IMR-90 (cell line): ENCODE data around the gene GADL1. TPM values are rescaled to one million over a fixed set of nuclear protein-coding genes. Genes with fewer than 3 reads are reported as not detected.

ENCODE experiments used
- ATAC-seq: fragments of 200-7000 bp; cut with Tn5 transposase; 2 replicates; pipeline ENCODE4 v1.9.1; 2020; ENCODE audit warnings: low read depth, mild to moderate bottlenecking, moderate library complexity
- BruUV-seq: library from RNA; stranded (reverse); fragments of 400-500 nt; replicated peaks from 2 replicates; lab custom pipeline; 2021; lab: Mats Ljungman, UMichigan
- CTCF ChIA-PET: fragments of 300-600 bp; formaldehyde crosslinking; extraction: SDS; loops from one replicate; lab custom pipeline; 2021; ENCODE audit warnings: antibody characterized with exemption; lab: Yijun Ruan, JAX
- POLR2A ChIA-PET: fragments of 300-600 bp; sonication (Branson Sonifier 250); formaldehyde crosslinking; loops from one replicate; lab custom pipeline; 2022; ENCODE audit warnings: antibody characterized with exemption; ENCODE audit not compliant: unreplicated experiment; lab: Charles Lee
- DNase-seq: peaks from one replicate; pipeline ENCODE4 v3.0.0; 2013
- H2AFZ ChIP-seq: replicated peaks from 2 replicates; pipeline ENCODE3; 2013; ENCODE audit warnings: low read length, mild to moderate bottlenecking; ENCODE audit not compliant: poor library complexity
- H2AK5ac ChIP-seq: 2 replicates; pipeline ENCODE4 v1.6.1; 2013; ENCODE audit warnings: low read depth, low read length, inconsistent platforms
- H2AK9ac ChIP-seq: replicated peaks from 2 replicates; pipeline ENCODE3; 2013; ENCODE audit warnings: mild to moderate bottlenecking, low read depth, low read length, moderate library complexity; ENCODE audit not compliant: poor library complexity
- H2BK120ac ChIP-seq: 2 replicates; pipeline ENCODE4 v1.6.1; 2013; ENCODE audit warnings: low read depth, low read length, inconsistent platforms
- H2BK15ac ChIP-seq: 3 replicates; pipeline ENCODE4 v1.6.1; 2013; ENCODE audit warnings: low read depth, low read length, inconsistent platforms
- H2BK20ac ChIP-seq: 2 replicates; pipeline ENCODE4 v1.6.1; 2013; ENCODE audit warnings: low read depth, mild to moderate bottlenecking, inconsistent platforms, low read length, moderate library complexity
- H2BK5ac ChIP-seq: 2 replicates; pipeline ENCODE4 v1.6.1; 2013; ENCODE audit warnings: mild to moderate bottlenecking, low read depth, low read length, inconsistent platforms; ENCODE audit not compliant: poor library complexity, severe bottlenecking
- H3K14ac ChIP-seq: replicated peaks from 2 replicates; pipeline ENCODE4 v1.6.1; 2013; ENCODE audit warnings: low read depth, low read length, inconsistent platforms
- H3K18ac ChIP-seq: 2 replicates; pipeline ENCODE4 v1.6.1; 2013; ENCODE audit warnings: low read depth, low read length, control low read depth
- H3K23ac ChIP-seq: 2 replicates; pipeline ENCODE4 v1.6.1; 2013; ENCODE audit warnings: low read depth, low read length, inconsistent platforms
- H3K27ac ChIP-seq: 2 replicates; pipeline ENCODE4 v1.5.1; 2013; ENCODE audit warnings: mild to moderate bottlenecking, control low read depth, low read length; ENCODE audit not compliant: insufficient read depth
- H3K27me3 ChIP-seq: 2 replicates; pipeline ENCODE4 v1.6.1; 2013; ENCODE audit warnings: low read length; ENCODE audit not compliant: control insufficient read depth, insufficient read depth
- H3K36me3 ChIP-seq: 2 replicates; pipeline ENCODE4 v1.6.1; 2013; ENCODE audit warnings: low read length, mixed read lengths; ENCODE audit not compliant: control insufficient read depth, insufficient read depth
- H3K4ac ChIP-seq: 2 replicates; pipeline ENCODE4 v1.6.1; 2013; ENCODE audit warnings: low read depth, low read length, inconsistent platforms
- H3K4me1 ChIP-seq: 2 replicates; pipeline ENCODE4 v1.6.1; 2013; ENCODE audit warnings: low read length, mixed read lengths; ENCODE audit not compliant: control insufficient read depth, insufficient read depth
- H3K4me2 ChIP-seq: 2 replicates; pipeline ENCODE4 v1.6.1; 2013; ENCODE audit warnings: low read depth, mild to moderate bottlenecking, control low read depth, low read length, moderate library complexity
- H3K4me3 ChIP-seq: 2 replicates; pipeline ENCODE4 v1.5.1; 2013; ENCODE audit warnings: low read depth, mild to moderate bottlenecking, control low read depth, low read length, moderate library complexity; ENCODE audit not compliant: insufficient read depth
- H3K56ac ChIP-seq: 2 replicates; pipeline ENCODE4 v1.6.1; 2013; ENCODE audit warnings: low read length, inconsistent platforms; ENCODE audit not compliant: insufficient read depth; ENCODE audit errors: extremely low read depth
- H3K79me1 ChIP-seq, 2 experiments: 2 replicates each; pipeline ENCODE4 v1.6.1; 2013; ENCODE audit warnings: low read length in 2 of 2, inconsistent platforms in 1 of 2, low read depth in 1 of 2
- H3K9ac ChIP-seq: 2 replicates; pipeline ENCODE4 v1.6.1; 2013; ENCODE audit warnings: low read depth, low read length, control low read depth
- H3K9me1 ChIP-seq: 2 replicates; pipeline ENCODE4 v1.6.1; 2013; ENCODE audit warnings: low read length, inconsistent platforms; ENCODE audit not compliant: insufficient read depth
- H3K9me3 ChIP-seq: 2 replicates; pipeline ENCODE4 v1.6.1; 2013; ENCODE audit warnings: low read length; ENCODE audit not compliant: control insufficient read depth, insufficient read depth
- H4K20me1 ChIP-seq: 2 replicates; pipeline ENCODE4 v1.6.1; 2013; ENCODE audit warnings: low read length, inconsistent platforms; ENCODE audit not compliant: insufficient read depth
- H4K5ac ChIP-seq: 2 replicates; pipeline ENCODE4 v1.6.1; 2013; ENCODE audit warnings: mild to moderate bottlenecking, low read depth, low read length, control low read depth
- H4K8ac ChIP-seq, 2 experiments: 2 replicates each; pipeline ENCODE4 v1.6.1; 2013; ENCODE audit warnings: low read depth in 2 of 2, low read length in 2 of 2, control low read depth in 1 of 2, inconsistent platforms in 1 of 2
- H4K91ac ChIP-seq: 2 replicates; pipeline ENCODE4 v1.6.1; 2013; ENCODE audit warnings: low read depth, low read length, inconsistent platforms; ENCODE audit not compliant: insufficient read depth
- BHLHE40 ChIP-seq: fragments of 150-350 bp; IDR thresholded peaks from 2 replicates; pipeline ENCODE4 v1.6.1; 2016; ENCODE audit warnings: mild to moderate bottlenecking, low read depth, low read length
- CEBPB ChIP-seq: IDR thresholded peaks from 2 replicates; pipeline ENCODE4 v1.6.1; 2012; ENCODE audit warnings: low read depth, low read length, improper control_type of control experiment
- CHD1 ChIP-seq: IDR thresholded peaks from 2 replicates; pipeline ENCODE4 v1.6.1; 2012; ENCODE audit warnings: low read depth, low read length, improper control_type of control experiment
- FOS ChIP-seq: fragments of 150-350 bp; IDR thresholded peaks from 2 replicates; pipeline ENCODE4 v1.6.1; 2016; ENCODE audit warnings: low read depth, low read length
- MAFK ChIP-seq: IDR thresholded peaks from 2 replicates; pipeline ENCODE4 v1.6.1; 2012; ENCODE audit warnings: low read depth, low read length, improper control_type of control experiment
- MAZ ChIP-seq: IDR thresholded peaks from 2 replicates; pipeline ENCODE4 v1.6.1; 2012; ENCODE audit warnings: low read depth, mild to moderate bottlenecking, low read length, improper control_type of control experiment, moderate library complexity, borderline replicate concordance
- MXI1 ChIP-seq: IDR thresholded peaks from 2 replicates; pipeline ENCODE4 v1.6.1; 2012; ENCODE audit warnings: low read depth, mild to moderate bottlenecking, low read length, moderate library complexity, borderline replicate concordance
- NFE2L2 ChIP-seq: fragments of 150-350 bp; IDR thresholded peaks from 2 replicates; pipeline ENCODE4 v1.6.1; 2016; ENCODE audit warnings: low read depth, mild to moderate bottlenecking, low read length
- POLR2A ChIP-seq: IDR thresholded peaks from 2 replicates; pipeline ENCODE4 v1.6.1; 2012; ENCODE audit warnings: mild to moderate bottlenecking, low read depth, low read length
- RAD21 ChIP-seq: IDR thresholded peaks from 2 replicates; pipeline ENCODE4 v1.6.1; 2012; ENCODE audit warnings: low read length, improper control_type of control experiment
- RCOR1 ChIP-seq: IDR thresholded peaks from 2 replicates; pipeline ENCODE4 v1.6.1; 2012; ENCODE audit warnings: mild to moderate bottlenecking, low read length, improper control_type of control experiment; ENCODE audit not compliant: insufficient replicate concordance
- RFX5 ChIP-seq: IDR thresholded peaks from 2 replicates; pipeline ENCODE4 v1.8.0; 2012; ENCODE audit warnings: low read depth, mild to moderate bottlenecking, low read length, moderate library complexity
- SMC3 ChIP-seq: fragments of 150-350 bp; IDR thresholded peaks from 2 replicates; pipeline ENCODE4 v1.6.1; 2016; ENCODE audit warnings: low read depth, mild to moderate bottlenecking, antibody characterized with exemption, low read length, moderate library complexity
- WGBS, 2 experiments: methylation state at CpG; one replicate each; pipeline versions ENCODE4 v1.1.5 to v1.1.7; 2013; ENCODE audit warnings: missing lambda C conversion rate in 2 of 2; ENCODE audit not compliant: insufficient read length in 1 of 2; ENCODE audit errors: extremely low coverage in 2 of 2; 5-methylcytosine and 5-hydroxymethylcytosine counted together
- dilution Hi-C: fragments of 300-500 bp; cut with HindIII; formaldehyde crosslinking; loops from one replicate; pipeline ENCODE4 v1.14.3; 2018; ENCODE audit warnings: low sequenced_read_pairs; ENCODE audit not compliant: unreplicated experiment
- in situ Hi-C: fragments of 300-500 bp; cut with MboI; formaldehyde crosslinking; loops from 3 replicates; pipeline ENCODE4 v1.14.3; 2019; ENCODE audit warnings: low sequenced_read_pairs, inconsistent platforms, mixed read lengths
- intact Hi-C: fragments of 100-400 bp; cut with micrococcal nuclease; formaldehyde crosslinking; loops from 2 replicates; pipeline ENCODE4 v1.10.0; 2022
- polyA plus RNA-seq, 3 experiments: library from polyadenylated mRNA; depleted of rRNA; stranded (reverse); fragments of >200 nt; gene quantifications; 2 replicates each; pipeline ENCODE4 v1.2.3, GENCODE V29; 2012; ENCODE audit warnings: low replicate concordance in 1 of 3
- total RNA-seq: library from RNA; depleted of rRNA; stranded (reverse); fragments of >200 nt; gene quantifications from 2 replicates; pipeline ENCODE4 v1.2.3, GENCODE V29; 2012
- TF ChIP-seq, protein P1 (sequence below): fragments of 150-350 bp; IDR thresholded peaks from 2 replicates; pipeline ENCODE4 v1.6.1; 2017; ENCODE audit warnings: mild to moderate bottlenecking, antibody characterized with exemption, low read length, low read depth
- TF ChIP-seq, protein P2 (sequence below): fragments of 150-350 bp; IDR thresholded peaks from 2 replicates; pipeline ENCODE4 v1.6.1; 2016; ENCODE audit warnings: low read depth, mild to moderate bottlenecking, low read length, moderate library complexity, borderline replicate concordance
- TF ChIP-seq, protein P3 (sequence below): conservative IDR thresholded peaks from 2 replicates; pipeline ENCODE4 v1.5.1; 2012; ENCODE audit warnings: mild to moderate bottlenecking, low read depth, low read length, improper control_type of control experiment

The GADL1 gene
- total and polyA plus RNA-seq, 2 of the 4 experiments (the other 2 are of a cell fraction): not detected

DNA sequence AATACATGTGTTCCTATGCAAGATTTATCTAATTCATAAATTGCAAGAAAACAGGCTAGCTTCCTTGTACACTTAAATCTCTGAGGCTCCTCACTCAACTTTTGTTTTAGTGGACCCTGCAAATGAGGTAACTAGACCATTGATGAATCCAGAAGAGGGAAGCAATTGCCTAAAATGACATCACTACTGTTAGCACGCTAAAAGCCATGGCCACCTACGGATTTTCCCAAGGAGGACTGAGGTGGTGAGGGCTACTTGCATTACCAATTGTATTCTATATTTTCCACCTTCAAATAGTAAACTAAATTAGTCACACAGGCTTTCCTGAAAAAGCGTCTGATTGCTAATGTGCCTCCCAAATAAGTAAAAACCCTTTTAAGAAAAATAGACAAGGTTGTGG is 140.7 kb downstream of the GADL1 start:
- no peak overlapping the region for H2AFZ ChIP-seq
- H4K91ac ChIP-seq: no peak overlapping the region
- no peaks in the 10 kb centered on the region for H3K9me3 ChIP-seq
- no peaks in the 10 kb centered on the region for H4K20me1 ChIP-seq
- H3K18ac ChIP-seq: no peak overlapping the region
- H2BK15ac ChIP-seq: no peak overlapping the region
- H3K9ac ChIP-seq: no peak overlapping the region
- no peaks in the 10 kb centered on the region for H3K36me3 ChIP-seq
- no peak overlapping the region for H4K8ac ChIP-seq
- no peak overlapping the region for H3K4me2 ChIP-seq
- DNase-seq (no peak), ATAC-seq (no peak)
- dilution Hi-C loops: no loop called here
- ChIA-PET CTCF (no interaction called here), POLR2A (no interaction called here)
- no peak overlapping the region for H3K23ac ChIP-seq
- no peak overlapping the region for H3K4ac ChIP-seq
- H2BK120ac ChIP-seq: no peak overlapping the region
- no peak overlapping the region for H3K4me3 ChIP-seq
- TF ChIP-seq MAZ (no peak), SMC3 (no peak), FOS (no peak), BHLHE40 (no peak), CEBPB (no peak), NFE2L2 (no peak), RFX5 (no peak), MAFK (no peak), MXI1 (no peak), POLR2A (no peak), CHD1 (no peak), RCOR1 (no peak), RAD21 (no peak)
- TF ChIP-seq, protein P1, sequence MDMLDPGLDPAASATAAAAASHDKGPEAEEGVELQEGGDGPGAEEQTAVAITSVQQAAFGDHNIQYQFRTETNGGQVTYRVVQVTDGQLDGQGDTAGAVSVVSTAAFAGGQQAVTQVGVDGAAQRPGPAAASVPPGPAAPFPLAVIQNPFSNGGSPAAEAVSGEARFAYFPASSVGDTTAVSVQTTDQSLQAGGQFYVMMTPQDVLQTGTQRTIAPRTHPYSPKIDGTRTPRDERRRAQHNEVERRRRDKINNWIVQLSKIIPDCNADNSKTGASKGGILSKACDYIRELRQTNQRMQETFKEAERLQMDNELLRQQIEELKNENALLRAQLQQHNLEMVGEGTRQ: no peak
- TF ChIP-seq, protein P2, sequence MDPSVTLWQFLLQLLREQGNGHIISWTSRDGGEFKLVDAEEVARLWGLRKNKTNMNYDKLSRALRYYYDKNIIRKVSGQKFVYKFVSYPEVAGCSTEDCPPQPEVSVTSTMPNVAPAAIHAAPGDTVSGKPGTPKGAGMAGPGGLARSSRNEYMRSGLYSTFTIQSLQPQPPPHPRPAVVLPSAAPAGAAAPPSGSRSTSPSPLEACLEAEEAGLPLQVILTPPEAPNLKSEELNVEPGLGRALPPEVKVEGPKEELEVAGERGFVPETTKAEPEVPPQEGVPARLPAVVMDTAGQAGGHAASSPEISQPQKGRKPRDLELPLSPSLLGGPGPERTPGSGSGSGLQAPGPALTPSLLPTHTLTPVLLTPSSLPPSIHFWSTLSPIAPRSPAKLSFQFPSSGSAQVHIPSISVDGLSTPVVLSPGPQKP: no peak
- TF ChIP-seq, protein P3, sequence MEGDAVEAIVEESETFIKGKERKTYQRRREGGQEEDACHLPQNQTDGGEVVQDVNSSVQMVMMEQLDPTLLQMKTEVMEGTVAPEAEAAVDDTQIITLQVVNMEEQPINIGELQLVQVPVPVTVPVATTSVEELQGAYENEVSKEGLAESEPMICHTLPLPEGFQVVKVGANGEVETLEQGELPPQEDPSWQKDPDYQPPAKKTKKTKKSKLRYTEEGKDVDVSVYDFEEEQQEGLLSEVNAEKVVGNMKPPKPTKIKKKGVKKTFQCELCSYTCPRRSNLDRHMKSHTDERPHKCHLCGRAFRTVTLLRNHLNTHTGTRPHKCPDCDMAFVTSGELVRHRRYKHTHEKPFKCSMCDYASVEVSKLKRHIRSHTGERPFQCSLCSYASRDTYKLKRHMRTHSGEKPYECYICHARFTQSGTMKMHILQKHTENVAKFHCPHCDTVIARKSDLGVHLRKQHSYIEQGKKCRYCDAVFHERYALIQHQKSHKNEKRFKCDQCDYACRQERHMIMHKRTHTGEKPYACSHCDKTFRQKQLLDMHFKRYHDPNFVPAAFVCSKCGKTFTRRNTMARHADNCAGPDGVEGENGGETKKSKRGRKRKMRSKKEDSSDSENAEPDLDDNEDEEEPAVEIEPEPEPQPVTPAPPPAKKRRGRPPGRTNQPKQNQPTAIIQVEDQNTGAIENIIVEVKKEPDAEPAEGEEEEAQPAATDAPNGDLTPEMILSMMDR: no peak
- no TSS peak for BruUV-seq
- intact Hi-C loops: loop anchor here (5.0 kb wide), 2 partner anchors 61 to 551 kb away; no protein-coding TSS in a partner anchor
- no peak overlapping the region for H3K56ac ChIP-seq
- no peaks in the 10 kb centered on the region for H3K27me3 ChIP-seq
- no peak overlapping the region for H3K27ac ChIP-seq
- no CpG with 5 or more reads among the region's 3 CpGs for WGBS, 2 experiments
- no peaks in the 10 kb centered on the region for H3K4me1 ChIP-seq
- no peak overlapping the region for H2AK9ac ChIP-seq
- H3K79me1 ChIP-seq: no peaks in the 10 kb centered on the region
- no peak overlapping the region for H4K5ac ChIP-seq
- no peak overlapping the region for H2AK5ac ChIP-seq
- H2BK5ac ChIP-seq: no peak overlapping the region
- H3K14ac ChIP-seq: no peak overlapping the region
- H3K9me1 ChIP-seq: no peaks in the 10 kb centered on the region
- in situ Hi-C loops: loop anchor here (5.0 kb wide), 1 partner anchor 711 kb away; no protein-coding TSS in a partner anchor
- H2BK20ac ChIP-seq: no peak overlapping the region; the same call in 1 of the 2 replicates
